22Rv1 (cell line): Measurements from ENCODE around the gene ATXN7L3.

ENCODE experiments used
- ZFX ChIP-seq: fragments of 450-650 bp; IDR thresholded peaks from 2 replicates; pipeline ENCODE4 v1.6.1; 2017; ENCODE audit warnings: antibody characterized with exemption, borderline replicate concordance
- TF ChIP-seq, protein P1 (sequence below): fragments of 450-650 bp; IDR thresholded peaks from 2 replicates; pipeline ENCODE4 v1.5.1; 2017; ENCODE audit warnings: mild to moderate bottlenecking

DNA sequence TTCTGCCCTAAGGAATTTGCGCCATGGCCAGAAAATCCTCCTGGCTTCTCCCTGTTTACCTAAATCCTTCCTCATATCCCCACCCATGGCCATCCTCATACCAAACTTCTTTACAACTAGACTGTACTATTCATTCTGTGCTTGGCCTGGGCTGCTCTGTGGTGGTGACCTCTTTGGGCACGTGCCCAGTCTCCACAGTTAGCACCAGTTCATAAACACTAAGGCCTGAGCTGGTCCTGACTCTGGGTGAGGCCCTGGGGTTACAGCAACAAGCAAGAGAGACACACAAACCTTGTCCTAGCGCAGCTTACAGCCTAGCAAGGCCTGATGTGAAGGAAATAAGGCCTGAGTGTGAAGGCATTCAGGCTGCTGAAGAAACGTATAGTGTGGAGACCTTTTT is 3.1 kb upstream of the ATXN7L3 start:
- TF ChIP-seq, protein P1, sequence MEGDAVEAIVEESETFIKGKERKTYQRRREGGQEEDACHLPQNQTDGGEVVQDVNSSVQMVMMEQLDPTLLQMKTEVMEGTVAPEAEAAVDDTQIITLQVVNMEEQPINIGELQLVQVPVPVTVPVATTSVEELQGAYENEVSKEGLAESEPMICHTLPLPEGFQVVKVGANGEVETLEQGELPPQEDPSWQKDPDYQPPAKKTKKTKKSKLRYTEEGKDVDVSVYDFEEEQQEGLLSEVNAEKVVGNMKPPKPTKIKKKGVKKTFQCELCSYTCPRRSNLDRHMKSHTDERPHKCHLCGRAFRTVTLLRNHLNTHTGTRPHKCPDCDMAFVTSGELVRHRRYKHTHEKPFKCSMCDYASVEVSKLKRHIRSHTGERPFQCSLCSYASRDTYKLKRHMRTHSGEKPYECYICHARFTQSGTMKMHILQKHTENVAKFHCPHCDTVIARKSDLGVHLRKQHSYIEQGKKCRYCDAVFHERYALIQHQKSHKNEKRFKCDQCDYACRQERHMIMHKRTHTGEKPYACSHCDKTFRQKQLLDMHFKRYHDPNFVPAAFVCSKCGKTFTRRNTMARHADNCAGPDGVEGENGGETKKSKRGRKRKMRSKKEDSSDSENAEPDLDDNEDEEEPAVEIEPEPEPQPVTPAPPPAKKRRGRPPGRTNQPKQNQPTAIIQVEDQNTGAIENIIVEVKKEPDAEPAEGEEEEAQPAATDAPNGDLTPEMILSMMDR: no peak
- no peak for TF ChIP-seq ZFX
